ENCODE data around the gene NRL. TPM values are rescaled to one million over a fixed set of nuclear protein-coding genes. Genes with fewer than 3 reads are reported as not detected.
A peak's percentile ranks its signal among the peaks of the same experiment; 100 is the strongest.

NRL gene
- polyA plus RNA-seq, 3 donors: 1.1 to 1.5 (median 1.3) TPM

DNA sequence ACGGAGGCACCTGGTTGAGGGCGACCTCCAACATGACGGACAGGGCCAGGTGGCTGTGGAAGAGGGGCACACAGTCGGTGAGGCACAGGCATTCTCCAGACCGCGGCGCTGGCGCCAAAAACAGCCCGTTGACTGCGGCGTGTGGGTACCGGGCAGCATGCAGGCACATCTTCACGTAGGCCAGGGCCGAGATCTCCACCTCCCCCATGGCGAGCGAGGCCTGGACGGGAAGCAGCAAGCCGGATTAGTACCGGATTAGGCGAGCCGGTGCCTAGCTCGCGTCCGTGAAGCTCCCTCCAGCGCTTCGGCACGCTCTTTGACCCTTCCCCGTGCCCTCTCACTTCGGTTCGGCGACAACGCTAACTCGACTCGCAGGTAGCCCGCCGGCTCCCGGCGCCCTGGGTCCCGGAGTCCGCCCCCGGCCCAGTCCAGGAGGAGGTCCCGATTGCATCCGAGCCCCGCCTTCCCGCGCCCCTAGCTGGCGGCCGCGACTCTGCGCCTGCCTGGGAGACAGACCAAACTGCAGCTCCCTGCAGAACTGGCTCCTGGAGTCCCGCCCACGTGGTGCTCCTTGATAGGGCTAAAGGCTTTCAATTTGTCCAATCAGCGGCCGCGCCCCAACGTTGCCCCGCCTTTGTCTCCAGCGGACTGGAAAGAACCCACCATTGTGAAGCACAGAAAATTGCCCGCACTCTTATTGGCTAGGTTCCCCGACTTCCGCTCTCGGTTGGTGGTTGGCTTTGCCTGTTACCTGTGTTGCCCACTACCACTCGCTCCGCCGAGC, 26.5 kb upstream of the NRL start, which contains the start of gene EMC9:
EMC9 (minus strand) TSS at position 495 of the 784 bp plus-strand sequence; CDS start at position 208, 287 bp downstream.
- TF ChIP-seq, protein P1, sequence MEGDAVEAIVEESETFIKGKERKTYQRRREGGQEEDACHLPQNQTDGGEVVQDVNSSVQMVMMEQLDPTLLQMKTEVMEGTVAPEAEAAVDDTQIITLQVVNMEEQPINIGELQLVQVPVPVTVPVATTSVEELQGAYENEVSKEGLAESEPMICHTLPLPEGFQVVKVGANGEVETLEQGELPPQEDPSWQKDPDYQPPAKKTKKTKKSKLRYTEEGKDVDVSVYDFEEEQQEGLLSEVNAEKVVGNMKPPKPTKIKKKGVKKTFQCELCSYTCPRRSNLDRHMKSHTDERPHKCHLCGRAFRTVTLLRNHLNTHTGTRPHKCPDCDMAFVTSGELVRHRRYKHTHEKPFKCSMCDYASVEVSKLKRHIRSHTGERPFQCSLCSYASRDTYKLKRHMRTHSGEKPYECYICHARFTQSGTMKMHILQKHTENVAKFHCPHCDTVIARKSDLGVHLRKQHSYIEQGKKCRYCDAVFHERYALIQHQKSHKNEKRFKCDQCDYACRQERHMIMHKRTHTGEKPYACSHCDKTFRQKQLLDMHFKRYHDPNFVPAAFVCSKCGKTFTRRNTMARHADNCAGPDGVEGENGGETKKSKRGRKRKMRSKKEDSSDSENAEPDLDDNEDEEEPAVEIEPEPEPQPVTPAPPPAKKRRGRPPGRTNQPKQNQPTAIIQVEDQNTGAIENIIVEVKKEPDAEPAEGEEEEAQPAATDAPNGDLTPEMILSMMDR (IDR thresholded peaks at IDR 0.05): peak; percentile 17
- no peaks in the 10 kb centered on the region for H3K9me3 ChIP-seq (replicated peaks in 1 of 2; ENCODE audit: control insufficient read depth in 1 of 2, insufficient read depth in 1 of 2, low read length in 2 of 2)
- H3K4me1 ChIP-seq (ENCODE audit: control insufficient read depth in 1 of 2, insufficient read depth in 2 of 2, low read length in 2 of 2): peaks cover 51 to 65% of the 10 kb centered on the region in 2 donors
- H2AFZ ChIP-seq (ENCODE audit: insufficient read depth, low read depth, low read length, poor library complexity, severe bottlenecking): peak within 1 kb of the TSS; percentile 90
- H3K27me3 ChIP-seq (ENCODE audit: control insufficient read depth in 2 of 2, insufficient read depth in 2 of 2, low read length in 2 of 2): no peaks in the 10 kb centered on the region
- Mint-ChIP-seq H3K27ac (peak within 1 kb of the TSS; percentile 83 to 95 (median 92)), H3K27me3 (ENCODE audit: low read depth in 3 of 3) (peaks cover 0 to 2% (median 1%) of the 10 kb centered on the region in 3 donors), H3K9me3 (no peaks in the 10 kb centered on the region), H3K4me3 (peak within 1 kb of the TSS; percentile 87 to 91), H3K36me3 (peaks cover 53 to 57% of the 10 kb centered on the region in 2 donors), H3K4me1 (peaks cover 70% of the 10 kb centered on the region)
- intact Hi-C loops (cut with micrococcal nuclease): no loop called here
- peak within 1 kb of the TSS; percentile 99 for H3K4me2 ChIP-seq (replicated peaks; ENCODE audit: extremely low read depth, low read length, poor library complexity, severe bottlenecking)
- H3K79me2 ChIP-seq (ENCODE audit: insufficient read depth, low read length): peaks cover 78% of the 10 kb centered on the region
- H4K20me1 ChIP-seq (ENCODE audit: insufficient read depth, low read length): peaks cover 63% of the 10 kb centered on the region
- H3K36me3 ChIP-seq (replicated peaks in 1 of 2; ENCODE audit: control insufficient read depth in 1 of 2, insufficient read depth in 2 of 2, low read length in 2 of 2): peaks cover 42 to 53% of the 10 kb centered on the region in 2 donors
- peak within 1 kb of the TSS; percentile 70 to 92 (median 81) for H3K4me3 ChIP-seq (replicated peaks in 1 of 3; ENCODE audit: low read depth in 2 of 3, low read length in 3 of 3)
- WGBS (ENCODE audit: insufficient coverage): under 1% methylated on average over 65 of the region's 65 CpGs
- H3K9ac ChIP-seq (ENCODE audit: insufficient read depth, low read length, poor library complexity, severe bottlenecking): peak within 1 kb of the TSS; percentile 74
- H3K27ac ChIP-seq (ENCODE audit: low read depth in 1 of 2, low read length in 2 of 2): peak within 1 kb of the TSS; percentile 69 to 79
- DNase-seq: peak; percentile 97 to 100 (median 97)

DNA sequence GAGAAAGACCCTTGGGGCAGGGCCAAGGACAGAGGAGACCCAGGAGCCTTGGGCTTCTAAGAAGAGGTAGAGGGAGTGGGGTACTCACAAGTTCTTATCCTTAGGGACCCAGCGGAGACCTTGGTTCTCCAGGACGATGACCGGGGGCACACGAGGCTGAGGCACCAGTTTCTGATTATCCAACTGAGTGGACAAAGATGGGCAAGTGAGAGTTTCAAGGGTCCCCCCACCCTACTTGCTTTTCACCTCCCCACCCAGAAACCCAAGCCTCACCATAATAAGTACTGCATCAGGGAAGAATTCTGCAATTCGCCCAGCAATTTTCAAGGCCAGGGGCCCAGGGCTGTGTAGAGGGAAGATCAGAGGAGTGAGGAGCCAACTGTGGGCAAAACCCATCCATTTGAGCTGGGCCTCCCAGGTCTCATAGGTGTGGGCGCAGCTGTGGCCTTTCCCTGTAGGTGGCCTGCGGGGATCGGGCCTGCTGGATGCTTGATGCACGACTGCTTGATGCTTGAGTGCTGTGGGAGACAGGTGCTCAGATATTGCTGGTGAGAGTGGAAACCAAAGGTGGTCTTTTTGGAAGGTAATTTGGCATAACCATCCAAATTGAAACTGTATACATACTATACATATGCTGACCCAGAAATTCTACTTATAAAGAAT, 24.7 kb upstream of the NRL start:
- 100% methylated on average over 2 of the region's 9 CpGs for WGBS (ENCODE audit: insufficient coverage)
- H3K79me2 ChIP-seq (ENCODE audit: insufficient read depth, low read length): peaks cover 62% of the 10 kb centered on the region
- intact Hi-C loops (cut with micrococcal nuclease): loop anchor here in 1 of 2 donors (10.0 kb wide), 1 partner anchor 95 kb away; the partner anchor contains the start of genes GMPR2 and NEDD8
- no peak overlapping the region for H2AFZ ChIP-seq (ENCODE audit: insufficient read depth, low read depth, low read length, poor library complexity, severe bottlenecking)
- H4K20me1 ChIP-seq (ENCODE audit: insufficient read depth, low read length): peaks cover 46% of the 10 kb centered on the region
- no peaks in the 10 kb centered on the region for H3K27me3 ChIP-seq (ENCODE audit: control insufficient read depth in 2 of 2, insufficient read depth in 2 of 2, low read length in 2 of 2)
- TF ChIP-seq, protein P1 (IDR thresholded peaks at IDR 0.05): no peak
- DNase-seq: no peak
- H3K4me3 ChIP-seq (replicated peaks in 1 of 3; ENCODE audit: low read depth in 2 of 3, low read length in 3 of 3): no peak overlapping the region
- H3K4me2 ChIP-seq (replicated peaks; ENCODE audit: extremely low read depth, low read length, poor library complexity, severe bottlenecking): no peak overlapping the region
- no peak overlapping the region for H3K9ac ChIP-seq (ENCODE audit: insufficient read depth, low read length, poor library complexity, severe bottlenecking)
- Mint-ChIP-seq H3K27me3 (ENCODE audit: low read depth in 3 of 3) (peaks cover 0 to 2% (median 1%) of the 10 kb centered on the region in 3 donors), H3K27ac (peak overlapping the region in 3 of 7 donors; percentile 1 to 71 (median 13)), H3K9me3 (no peaks in the 10 kb centered on the region), H3K4me3 (no peak overlapping the region), H3K36me3 (peaks cover 47 to 49% of the 10 kb centered on the region in 2 donors), H3K4me1 (peaks cover 62% of the 10 kb centered on the region)
- H3K36me3 ChIP-seq (replicated peaks in 1 of 2; ENCODE audit: control insufficient read depth in 1 of 2, insufficient read depth in 2 of 2, low read length in 2 of 2): peaks cover 37 to 47% of the 10 kb centered on the region in 2 donors
- no peaks in the 10 kb centered on the region for H3K9me3 ChIP-seq (replicated peaks in 1 of 2; ENCODE audit: control insufficient read depth in 1 of 2, insufficient read depth in 1 of 2, low read length in 2 of 2)
- peaks cover 42 to 56% of the 10 kb centered on the region in 2 donors for H3K4me1 ChIP-seq (ENCODE audit: control insufficient read depth in 1 of 2, insufficient read depth in 2 of 2, low read length in 2 of 2)
- H3K27ac ChIP-seq (ENCODE audit: low read depth in 1 of 2, low read length in 2 of 2): peak overlapping the region in 1 of 2 donors; percentile 3

Data from CD14-positive monocyte (primary cell).